Tibial nerve (tissue), 4 donors: ENCODE measurements around the gene TRERF1. TPM values are rescaled to one million over a fixed set of nuclear protein-coding genes. Genes with fewer than 3 reads are reported as not detected.

Source experiments
- DNase-seq, 2 donors: peaks; one replicate each; pipeline ENCODE4 v3.0.0-alpha.2; 2019; ENCODE audit warnings: low spot score in 2 of 2
- H3K27ac ChIP-seq, 4 donors: fragments of 200-600 bp; sonication (generic) in 3 of 4; one replicate each; pipeline ENCODE4 v1.5.1; 2017 to 2019; ENCODE audit warnings: mild to moderate bottlenecking in 1 of 4
- H3K27me3 ChIP-seq, 2 donors: fragments of 200-600 bp; sonication (generic) in 1 of 2; one replicate each; pipeline versions ENCODE4 v1.5.1 to v1.6.0; 2017 to 2019
- H3K36me3 ChIP-seq, 3 donors: fragments of 200-600 bp; sonication (generic); one replicate each; pipeline ENCODE4 v1.5.1; 2018 to 2019
- H3K4me1 ChIP-seq, 4 donors: fragments of 200-600 bp; sonication (generic) in 3 of 4; one replicate each; pipeline ENCODE4 v1.5.1; 2017 to 2019
- H3K4me3 ChIP-seq, 4 donors: fragments of 200-600 bp; sonication (generic) in 3 of 4; one replicate each; pipeline ENCODE4 v1.5.1; 2017 to 2019; ENCODE audit warnings: mild to moderate bottlenecking in 1 of 4, moderate library complexity in 1 of 4
- H3K9me3 ChIP-seq, 4 donors: fragments of 200-600 bp; sonication (generic) in 3 of 4; one replicate each; pipeline ENCODE4 v1.5.1; 2017 to 2019
- CTCF ChIP-seq, 5 experiments: fragments of 200-600 bp in 3 of 5; fragments of 450-650 bp in 2 of 5; sonication (generic) in 3 of 5; IDR thresholded peaks; one replicate each; pipeline ENCODE4 v1.5.1; 2016 to 2019; ENCODE audit warnings: antibody characterized with exemption in 5 of 5, mild to moderate bottlenecking in 3 of 5, moderate library complexity in 2 of 5
- EP300 ChIP-seq, 2 donors: sonication (generic); formaldehyde crosslinking; IDR thresholded peaks; one replicate each; pipeline ENCODE4 v1.6.1; 2017; ENCODE audit warnings: antibody characterized with exemption in 2 of 2, mild to moderate bottlenecking in 1 of 2
- POLR2A ChIP-seq, 2 donors: fragments of 450-650 bp; IDR thresholded peaks; one replicate each; pipeline ENCODE4 v1.6.1; 2017; ENCODE audit warnings: antibody characterized with exemption in 2 of 2, mild to moderate bottlenecking in 2 of 2, moderate library complexity in 2 of 2
- WGBS, 2 donors: methylation state at CpG; one replicate each; pipeline ENCODE4 v1.1.5; 2018; 5-methylcytosine and 5-hydroxymethylcytosine counted together
- total RNA-seq, 4 donors: library from RNA; depleted of rRNA; stranded (reverse); fragments of >200 nt; gene quantifications; one replicate each; pipeline ENCODE4 v1.1.0, GENCODE V29; 2016

The TRERF1 gene
- total RNA-seq, 4 donors from 2014 or later: 4.2 to 7.2 (median 4.9) TPM

GRCh38 chr6:42278131-42278853 lies 173.4 kb downstream of the TRERF1 start:
- TF ChIP-seq POLR2A (IDR thresholded peaks at IDR 0.05): no peak
- DNase-seq: no peak
- H3K9me3 ChIP-seq: peaks cover 0 to 8% (median 0%) of the 10 kb centered on the region in 4 donors
- no peak overlapping the region for H3K4me3 ChIP-seq
- H3K36me3 ChIP-seq: no peaks in the 10 kb centered on the region
- H3K27me3 ChIP-seq: no peaks in the 10 kb centered on the region
- H3K4me1 ChIP-seq: peaks cover 0 to 49% (median 26%) of the 10 kb centered on the region in 4 donors
- 91 to 95% methylated on average over 7 of the region's 7 CpGs for WGBS, 2 donors
- no peak overlapping the region for H3K27ac ChIP-seq

- no peaks in the 10 kb centered on the region for H3K27me3 ChIP-seq
- TF ChIP-seq EP300 (IDR thresholded peaks at IDR 0.05): no peak
- TF ChIP-seq CTCF (IDR thresholded peaks at IDR 0.05): no peak
- TF ChIP-seq POLR2A (IDR thresholded peaks at IDR 0.05): no peak
- peak in 1 of 2 donors; percentile 49 for DNase-seq
- H3K27ac ChIP-seq: peak overlapping the region in 2 of 4 donors; percentile 39 to 67
- 51 to 58% methylated on average over 13 of the region's 13 CpGs for WGBS, 2 donors
- no peaks in the 10 kb centered on the region for H3K36me3 ChIP-seq
- peaks cover 0 to 45% (median 26%) of the 10 kb centered on the region in 4 donors for H3K4me1 ChIP-seq
- no peak overlapping the region for H3K4me3 ChIP-seq
- no peaks in the 10 kb centered on the region for H3K9me3 ChIP-seq
These were observed 175.5 kb downstream of the TRERF1 start for GRCh38 chr6:42276034-42276890.

GRCh38 chr6:42275376-42276033 lies 176.2 kb downstream of the TRERF1 start:
- no peaks in the 10 kb centered on the region for H3K27me3 ChIP-seq
- H3K36me3 ChIP-seq: no peaks in the 10 kb centered on the region
- peak overlapping the region in 1 of 4 donors; percentile 67 for H3K27ac ChIP-seq
- 89 to 90% methylated on average over 12 of the region's 12 CpGs for WGBS, 2 donors
- TF ChIP-seq CTCF (IDR thresholded peaks at IDR 0.05) (no peak), EP300 (IDR thresholded peaks at IDR 0.05) (no peak), POLR2A (IDR thresholded peaks at IDR 0.05) (no peak)
- no peak overlapping the region for H3K4me3 ChIP-seq
- H3K4me1 ChIP-seq: peaks cover 0 to 43% (median 26%) of the 10 kb centered on the region in 4 donors
- DNase-seq: no peak
- H3K9me3 ChIP-seq: no peaks in the 10 kb centered on the region

GRCh38 chr6:42274898-42275297 lies 176.8 kb downstream of the TRERF1 start:
- no peak for DNase-seq
- no peak overlapping the region for H3K27ac ChIP-seq
- H3K9me3 ChIP-seq: no peaks in the 10 kb centered on the region
- peaks cover 0 to 4% (median 0%) of the 10 kb centered on the region in 3 donors for H3K36me3 ChIP-seq
- TF ChIP-seq CTCF (IDR thresholded peaks at IDR 0.05) (no peak), EP300 (IDR thresholded peaks at IDR 0.05) (no peak), POLR2A (IDR thresholded peaks at IDR 0.05) (no peak)
- H3K4me3 ChIP-seq: no peak overlapping the region
- peaks cover 0 to 37% (median 19%) of the 10 kb centered on the region in 4 donors for H3K4me1 ChIP-seq
- H3K27me3 ChIP-seq: no peaks in the 10 kb centered on the region
- 98 to 99% methylated on average over 6 of the region's 6 CpGs for WGBS, 2 donors
